ENCODE data around the gene MGAT4B.

DNA sequence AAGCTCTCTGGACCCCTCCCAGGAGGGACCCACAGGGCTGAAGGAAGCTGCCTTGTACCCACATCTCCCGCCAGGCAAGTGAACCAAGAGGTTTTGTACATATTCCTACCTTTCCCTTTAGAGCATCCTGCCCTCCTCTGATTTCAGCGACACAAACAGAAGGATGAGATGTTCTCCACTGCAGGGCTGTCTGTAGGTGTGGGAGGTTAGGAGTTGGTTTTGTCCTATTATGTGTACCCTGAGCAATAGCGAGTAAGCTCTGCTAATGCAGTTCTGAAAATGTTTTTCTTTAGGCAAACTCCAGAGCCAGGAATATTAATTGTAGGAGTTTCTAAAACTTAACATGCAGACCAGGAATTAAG is 27.0 kb upstream of the MGAT4B start:
- TF ChIP-seq, protein P1, sequence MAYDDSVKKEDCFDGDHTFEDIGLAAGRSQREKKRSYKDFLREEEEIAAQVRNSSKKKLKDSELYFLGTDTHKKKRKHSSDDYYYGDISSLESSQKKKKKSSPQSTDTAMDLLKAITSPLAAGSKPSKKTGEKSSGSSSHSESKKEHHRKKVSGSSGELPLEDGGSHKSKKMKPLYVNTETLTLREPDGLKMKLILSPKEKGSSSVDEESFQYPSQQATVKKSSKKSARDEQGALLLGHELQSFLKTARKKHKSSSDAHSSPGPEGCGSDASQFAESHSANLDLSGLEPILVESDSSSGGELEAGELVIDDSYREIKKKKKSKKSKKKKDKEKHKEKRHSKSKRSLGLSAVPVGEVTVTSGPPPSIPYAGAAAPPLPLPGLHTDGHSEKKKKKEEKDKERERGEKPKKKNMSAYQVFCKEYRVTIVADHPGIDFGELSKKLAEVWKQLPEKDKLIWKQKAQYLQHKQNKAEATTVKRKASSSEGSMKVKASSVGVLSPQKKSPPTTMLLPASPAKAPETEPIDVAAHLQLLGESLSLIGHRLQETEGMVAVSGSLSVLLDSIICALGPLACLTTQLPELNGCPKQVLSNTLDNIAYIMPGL (CRISPR knock-in tag; IDR thresholded peaks at IDR 0.05; ENCODE audit: borderline replicate concordance in 1 of 2, low read depth in 1 of 2), result no peak
- TF ChIP-seq, protein P2, sequence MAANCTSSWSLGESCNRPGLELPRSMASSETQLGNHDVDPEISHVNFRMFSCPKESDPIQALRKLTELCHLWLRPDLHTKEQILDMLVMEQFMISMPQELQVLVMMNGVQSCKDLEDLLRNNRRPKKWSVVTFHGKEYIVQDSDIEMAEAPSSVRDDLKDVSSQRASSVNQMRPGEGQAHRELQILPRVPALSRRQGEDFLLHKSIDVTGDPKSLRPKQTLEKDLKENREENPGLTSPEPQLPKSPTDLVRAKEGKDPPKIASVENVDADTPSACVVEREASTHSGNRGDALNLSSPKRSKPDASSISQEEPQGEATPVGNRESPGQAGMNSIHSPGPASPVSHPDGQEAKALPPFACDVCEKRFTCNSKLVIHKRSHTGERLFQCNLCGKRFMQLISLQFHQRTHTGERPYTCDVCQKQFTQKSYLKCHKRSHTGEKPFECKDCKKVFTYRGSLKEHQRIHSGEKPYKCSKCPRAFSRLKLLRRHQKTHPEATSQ (CRISPR knock-in tag; IDR thresholded peaks at IDR 0.05; ENCODE audit: borderline replicate concordance), result no peak
- TF ChIP-seq PCBP1 (IDR thresholded peaks at IDR 0.05; ENCODE audit: borderline replicate concordance, low read depth, low read length) (no peak), MIER3 (CRISPR knock-in tag; IDR thresholded peaks at IDR 0.05; ENCODE audit: borderline replicate concordance) (no peak), MZF1 (CRISPR knock-in tag; IDR thresholded peaks at IDR 0.05; ENCODE audit: borderline replicate concordance) (no peak)
- TF ChIP-seq, protein P3, sequence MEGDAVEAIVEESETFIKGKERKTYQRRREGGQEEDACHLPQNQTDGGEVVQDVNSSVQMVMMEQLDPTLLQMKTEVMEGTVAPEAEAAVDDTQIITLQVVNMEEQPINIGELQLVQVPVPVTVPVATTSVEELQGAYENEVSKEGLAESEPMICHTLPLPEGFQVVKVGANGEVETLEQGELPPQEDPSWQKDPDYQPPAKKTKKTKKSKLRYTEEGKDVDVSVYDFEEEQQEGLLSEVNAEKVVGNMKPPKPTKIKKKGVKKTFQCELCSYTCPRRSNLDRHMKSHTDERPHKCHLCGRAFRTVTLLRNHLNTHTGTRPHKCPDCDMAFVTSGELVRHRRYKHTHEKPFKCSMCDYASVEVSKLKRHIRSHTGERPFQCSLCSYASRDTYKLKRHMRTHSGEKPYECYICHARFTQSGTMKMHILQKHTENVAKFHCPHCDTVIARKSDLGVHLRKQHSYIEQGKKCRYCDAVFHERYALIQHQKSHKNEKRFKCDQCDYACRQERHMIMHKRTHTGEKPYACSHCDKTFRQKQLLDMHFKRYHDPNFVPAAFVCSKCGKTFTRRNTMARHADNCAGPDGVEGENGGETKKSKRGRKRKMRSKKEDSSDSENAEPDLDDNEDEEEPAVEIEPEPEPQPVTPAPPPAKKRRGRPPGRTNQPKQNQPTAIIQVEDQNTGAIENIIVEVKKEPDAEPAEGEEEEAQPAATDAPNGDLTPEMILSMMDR (CRISPR knock-in tag; IDR thresholded peaks at IDR 0.05), result no peak
- TF ChIP-seq, protein P4, sequence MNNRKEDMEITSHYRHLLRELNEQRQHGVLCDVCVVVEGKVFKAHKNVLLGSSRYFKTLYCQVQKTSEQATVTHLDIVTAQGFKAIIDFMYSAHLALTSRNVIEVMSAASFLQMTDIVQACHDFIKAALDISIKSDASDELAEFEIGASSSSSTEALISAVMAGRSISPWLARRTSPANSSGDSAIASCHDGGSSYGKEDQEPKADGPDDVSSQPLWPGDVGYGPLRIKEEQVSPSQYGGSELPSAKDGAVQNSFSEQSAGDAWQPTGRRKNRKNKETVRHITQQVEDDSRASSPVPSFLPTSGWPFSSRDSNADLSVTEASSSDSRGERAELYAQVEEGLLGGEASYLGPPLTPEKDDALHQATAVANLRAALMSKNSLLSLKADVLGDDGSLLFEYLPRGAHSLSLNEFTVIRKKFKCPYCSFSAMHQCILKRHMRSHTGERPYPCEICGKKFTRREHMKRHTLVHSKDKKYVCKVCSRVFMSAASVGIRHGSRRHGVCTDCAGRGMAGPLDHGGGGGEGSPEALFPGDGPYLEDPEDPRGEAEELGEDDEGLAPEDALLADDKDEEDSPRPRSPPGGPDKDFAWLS (CRISPR knock-in tag; IDR thresholded peaks at IDR 0.05; ENCODE audit: borderline replicate concordance), result no peak
- TF ChIP-seq, protein P5, sequence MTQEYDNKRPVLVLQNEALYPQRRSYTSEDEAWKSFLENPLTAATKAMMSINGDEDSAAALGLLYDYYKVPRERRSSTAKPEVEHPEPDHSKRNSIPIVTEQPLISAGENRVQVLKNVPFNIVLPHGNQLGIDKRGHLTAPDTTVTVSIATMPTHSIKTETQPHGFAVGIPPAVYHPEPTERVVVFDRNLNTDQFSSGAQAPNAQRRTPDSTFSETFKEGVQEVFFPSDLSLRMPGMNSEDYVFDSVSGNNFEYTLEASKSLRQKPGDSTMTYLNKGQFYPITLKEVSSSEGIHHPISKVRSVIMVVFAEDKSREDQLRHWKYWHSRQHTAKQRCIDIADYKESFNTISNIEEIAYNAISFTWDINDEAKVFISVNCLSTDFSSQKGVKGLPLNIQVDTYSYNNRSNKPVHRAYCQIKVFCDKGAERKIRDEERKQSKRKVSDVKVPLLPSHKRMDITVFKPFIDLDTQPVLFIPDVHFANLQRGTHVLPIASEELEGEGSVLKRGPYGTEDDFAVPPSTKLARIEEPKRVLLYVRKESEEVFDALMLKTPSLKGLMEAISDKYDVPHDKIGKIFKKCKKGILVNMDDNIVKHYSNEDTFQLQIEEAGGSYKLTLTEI (CRISPR knock-in tag; conservative IDR thresholded peaks at IDR 0.05), result no peak

All from HepG2 (cell line).